Adipose tissue (tissue), 3 donors: ENCODE measurements around the gene C15orf39. TPM values are rescaled to one million over a fixed set of nuclear protein-coding genes. Genes with fewer than 3 reads are reported as not detected.

Experiments used
- H3K27ac ChIP-seq: one replicate; pipeline ENCODE4 v1.5.1; 2013; ENCODE audit warnings: low read depth, low read length
- WGBS, 3 donors: extraction: QIAGEN DNeasy Blood & Tissue Kit; methylation state at CpG; one replicate each; pipeline ENCODE4 v1.1.7; 2013; 5-methylcytosine and 5-hydroxymethylcytosine counted together
- polyA plus RNA-seq, 3 donors: library from polyadenylated mRNA; stranded (reverse); fragments of 200-250 nt; gene quantifications; one replicate each; pipeline ENCODE4 v1.2.3, GENCODE V29; 2013
- donor health status: healthy with polysubstance abuse.
- donor health status: Bipolar disorder and iron deficiency.
- donor health status: healthy.

Gene C15orf39
- polyA plus RNA-seq, 3 donors: 9.2 to 18.9 (median 11.1) TPM

GRCh38 chr15:75170203-75170602, 31.5 kb upstream of the C15orf39 start:
- H3K27ac ChIP-seq: no peak overlapping the region

DNA sequence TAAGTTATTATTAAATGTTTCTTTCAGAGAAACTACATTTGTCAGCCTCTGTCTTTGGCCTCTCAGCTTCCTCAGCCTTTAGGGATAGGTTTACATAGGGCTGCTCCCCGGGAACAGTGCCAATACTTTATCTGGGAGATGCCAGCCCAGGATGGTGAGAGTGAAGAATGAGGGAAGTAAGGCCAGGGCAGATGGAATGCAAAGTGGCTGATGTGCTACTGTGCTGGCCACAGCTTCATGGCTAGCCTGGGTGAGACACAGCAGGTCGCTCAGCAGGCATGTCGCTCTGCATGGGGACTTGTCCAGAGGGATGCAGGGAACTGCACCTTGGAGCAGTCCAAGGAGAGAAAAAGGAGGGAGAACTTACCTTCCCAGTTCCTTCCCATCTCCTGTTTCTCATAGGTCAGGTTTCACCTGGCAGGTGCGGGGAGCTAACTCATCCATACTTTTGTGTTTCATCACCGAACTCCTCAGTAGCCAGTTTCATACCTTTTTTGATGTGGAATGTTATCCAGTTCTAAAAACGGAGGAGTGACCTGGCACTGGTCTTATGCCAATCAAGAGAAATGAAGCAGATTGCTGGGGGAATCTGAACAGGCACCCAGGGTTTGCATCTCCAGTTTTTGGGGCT, 30.9 kb upstream of the C15orf39 start:
- no peak overlapping the region for H3K27ac ChIP-seq
- WGBS, 3 donors: 72 to 85% (median 81%) methylated on average over 6 of the region's 6 CpGs

More at GRCh38 chr15:75170203-75170602, 31.5 kb upstream of the C15orf39 start:
- 95 to 100% (median 100%) methylated on average over 1 of the region's 1 CpG for WGBS, 3 donors

DNA sequence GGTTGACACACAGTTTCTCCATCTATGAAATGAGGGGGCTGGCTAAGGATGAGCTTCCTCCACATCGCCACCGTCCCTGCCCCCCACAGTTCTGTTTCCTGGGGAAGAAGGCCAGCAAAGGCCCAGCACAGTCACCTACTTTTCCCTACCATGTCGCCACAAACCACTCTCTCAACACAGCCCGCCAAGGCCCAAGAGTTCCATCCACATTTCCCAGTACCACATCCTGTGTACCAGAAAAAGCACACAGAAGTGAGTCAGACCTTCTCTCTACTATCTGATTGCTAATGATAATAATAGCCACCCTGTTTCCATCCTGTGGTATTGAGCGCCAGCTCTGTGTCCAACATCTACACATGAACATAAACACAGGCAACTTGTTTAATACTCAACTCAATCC, 30.3 kb upstream of the C15orf39 start:
- WGBS, 3 donors: 51 to 92% (median 51%) methylated on average over 5 of the region's 5 CpGs
- H3K27ac ChIP-seq: no peak overlapping the region

DNA sequence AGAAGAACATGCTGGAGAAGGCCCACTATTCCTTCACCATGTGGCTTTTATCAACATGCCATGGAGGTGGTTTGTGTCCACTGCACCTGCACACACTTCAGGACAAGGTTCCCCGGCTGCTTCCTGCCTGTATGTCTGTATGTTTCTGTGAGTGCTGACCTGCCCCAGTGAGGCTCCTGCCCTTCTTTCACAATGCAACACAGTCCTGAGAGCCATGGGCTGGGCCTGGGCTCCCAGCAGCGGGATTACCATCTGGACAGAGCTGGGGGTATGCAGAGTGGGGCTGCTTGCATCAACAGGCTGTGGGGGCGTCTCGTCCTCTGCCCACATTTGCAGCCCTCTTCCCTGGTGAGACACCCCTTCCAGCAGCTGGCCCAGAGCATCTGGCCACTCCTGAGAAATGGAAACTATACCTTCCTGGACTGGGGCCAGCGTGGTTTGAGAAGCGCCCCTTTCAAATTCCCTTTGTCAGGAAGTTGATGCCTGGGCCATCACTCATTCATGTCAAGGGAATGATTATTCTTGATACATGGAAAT, 29.3 kb upstream of the C15orf39 start:
- H3K27ac ChIP-seq: no peak overlapping the region
- WGBS, 3 donors: 82 to 93% (median 85%) methylated on average over 6 of the region's 6 CpGs

DNA sequence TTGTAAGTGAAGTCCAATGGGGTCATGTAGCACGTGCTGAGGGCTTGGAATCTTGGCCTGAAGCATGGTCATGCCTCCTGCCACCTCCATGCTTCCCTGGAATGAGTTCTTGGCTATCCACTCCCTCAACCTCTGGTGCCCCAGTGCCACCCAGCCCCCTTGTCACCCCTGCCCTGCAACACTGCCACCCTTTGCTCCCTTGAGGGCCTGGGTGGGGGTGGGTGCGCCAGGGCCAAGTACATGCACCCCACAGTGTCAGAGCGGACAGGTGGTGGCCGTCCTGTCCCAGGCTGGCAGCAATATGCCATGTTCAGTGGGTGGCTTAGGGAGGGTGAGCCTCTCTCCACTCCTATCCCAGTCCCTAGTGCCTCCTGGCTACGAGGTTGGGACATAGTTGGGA, 27.6 kb upstream of the C15orf39 start:
- no peak overlapping the region for H3K27ac ChIP-seq

GRCh38 chr15:75174729-75175128, 27.0 kb upstream of the C15orf39 start:
- no peak overlapping the region for H3K27ac ChIP-seq
- 91 to 96% (median 94%) methylated on average over 10 of the region's 10 CpGs for WGBS, 3 donors

More for the DNA sequence above, 27.6 kb upstream of the C15orf39 start:
- 90 to 91% (median 90%) methylated on average over 5 of the region's 5 CpGs for WGBS, 3 donors

DNA sequence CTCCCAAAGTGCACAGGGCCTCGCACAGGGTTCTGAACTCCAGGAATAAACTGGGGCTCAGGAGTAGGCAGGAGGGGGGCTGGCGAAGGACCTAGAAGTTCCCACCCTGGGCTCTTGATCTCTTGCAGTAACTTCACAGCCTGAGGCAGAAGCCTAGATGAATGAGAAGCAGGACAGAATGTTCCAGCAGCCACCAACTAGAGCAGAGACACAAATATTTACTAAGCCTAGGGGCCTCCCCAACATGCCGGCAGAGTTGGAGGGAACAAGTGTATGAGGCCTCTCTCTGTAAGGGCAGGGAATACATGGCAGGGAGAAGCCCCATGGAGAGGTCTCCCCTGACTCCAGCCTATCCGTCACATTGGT, 25.3 kb upstream of the C15orf39 start:
- WGBS, 3 donors: 81 to 87% (median 83%) methylated on average over 4 of the region's 4 CpGs
- no peak overlapping the region for H3K27ac ChIP-seq

DNA sequence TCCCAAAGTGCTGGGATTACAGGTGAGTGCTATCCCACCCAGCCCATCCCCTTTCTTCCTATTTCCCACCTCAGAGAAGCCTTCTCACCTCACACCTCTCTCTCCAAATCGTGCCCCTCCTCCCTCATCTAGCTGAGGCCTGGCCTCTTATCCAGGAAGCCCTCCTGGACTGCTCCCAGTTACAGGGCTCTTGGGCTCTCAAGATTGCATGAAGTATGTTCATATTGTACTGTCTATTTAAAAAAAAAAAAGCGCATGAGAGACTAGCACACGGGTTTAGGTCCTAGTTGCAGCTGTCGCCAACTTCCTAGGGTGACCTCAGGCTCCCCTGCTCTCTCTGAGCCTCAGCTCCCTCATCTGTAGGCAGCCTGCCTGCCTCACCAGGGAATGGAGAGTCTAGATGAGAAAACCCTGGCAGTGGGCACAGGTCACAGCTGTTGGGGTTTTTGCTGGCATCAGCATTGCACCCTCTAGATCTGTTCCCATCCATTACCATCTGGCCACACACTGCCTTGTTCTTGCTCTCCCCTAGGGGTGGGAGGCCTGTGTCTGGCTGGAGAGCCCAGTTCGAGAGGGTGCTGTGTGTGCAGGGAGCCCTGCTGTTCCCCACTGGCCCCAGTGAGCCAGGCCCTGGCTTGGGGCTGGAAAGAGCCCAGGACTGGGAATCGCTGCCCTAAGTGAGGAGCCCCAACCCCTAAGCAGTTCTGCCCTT, 24.2 kb upstream of the C15orf39 start:
- WGBS, 3 donors: 55 to 67% (median 55%) methylated on average over 6 of the region's 6 CpGs

GRCh38 chr15:75178171-75178937, 23.3 kb upstream of the C15orf39 start:
- WGBS, 3 donors: 10 to 24% (median 12%) methylated on average over 47 to 53 of the region's 53 CpGs
- no peak overlapping the region for H3K27ac ChIP-seq

More for the DNA sequence above, 24.2 kb upstream of the C15orf39 start:
- no peak overlapping the region for H3K27ac ChIP-seq

DNA sequence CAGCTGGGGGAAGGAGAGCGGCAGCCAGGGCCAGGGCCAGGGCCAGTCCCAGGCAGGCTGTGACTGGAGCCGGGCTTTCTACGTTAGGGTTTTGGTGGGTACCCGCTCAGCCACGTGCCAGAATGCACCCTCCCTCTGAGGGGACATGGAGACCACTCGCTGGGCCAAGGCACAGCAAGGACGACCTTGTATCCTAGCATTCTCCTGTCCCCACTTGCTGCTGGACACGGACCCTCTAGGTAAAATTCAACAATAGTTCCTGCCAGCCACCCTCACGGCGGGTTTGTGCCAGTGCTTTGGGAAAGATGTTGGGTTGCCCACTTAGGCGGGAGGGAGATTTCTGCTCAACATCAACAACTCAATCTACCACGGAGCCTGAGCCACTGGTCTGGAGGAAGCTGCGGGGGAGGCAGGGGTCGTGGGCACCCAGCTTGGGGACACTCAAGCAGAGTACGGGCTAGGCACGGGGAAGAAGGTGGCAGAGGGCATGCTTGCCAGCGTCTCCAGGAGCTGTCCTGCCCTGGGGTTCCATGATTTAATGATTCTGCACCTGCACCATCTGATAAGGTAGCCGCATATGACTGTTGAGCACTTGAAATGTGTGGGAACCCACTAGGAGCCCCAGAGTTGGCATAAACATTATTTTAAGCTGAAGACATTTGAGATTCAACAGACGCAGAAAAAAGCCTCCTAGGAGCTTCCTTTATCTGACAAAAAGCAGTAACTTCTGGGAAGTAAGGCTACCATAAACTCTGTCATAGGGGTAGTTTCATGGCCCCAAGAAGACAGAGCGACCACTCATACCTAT, 22.5 kb upstream of the C15orf39 start:
- H3K27ac ChIP-seq: no peak overlapping the region
- WGBS, 3 donors: 42 to 72% (median 52%) methylated on average over 20 of the region's 20 CpGs

DNA sequence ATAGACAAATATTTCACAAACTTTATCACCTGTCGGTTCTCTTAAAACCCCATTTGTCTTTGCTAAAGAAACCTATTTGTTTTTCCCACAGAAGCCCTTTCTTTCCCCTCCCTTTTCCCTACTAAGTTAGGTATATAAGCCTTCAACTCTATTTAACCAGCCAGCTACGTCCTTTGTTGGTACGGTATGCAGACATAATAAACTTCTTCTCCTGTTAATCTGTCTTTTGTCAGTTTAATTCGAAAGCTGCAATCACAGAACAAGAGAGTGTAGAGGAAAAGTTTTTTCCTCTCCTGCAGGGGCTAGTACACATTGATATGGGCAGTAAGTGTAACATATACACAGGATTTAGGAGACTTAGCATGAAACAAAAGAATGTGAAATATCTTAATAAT, 21.9 kb upstream of the C15orf39 start:
- WGBS, 3 donors: 61 to 78% (median 71%) methylated on average over 4 of the region's 4 CpGs
- no peak overlapping the region for H3K27ac ChIP-seq

- no peak overlapping the region for H3K27ac ChIP-seq
- WGBS, 3 donors: 26 to 79% (median 77%) methylated on average over 5 of the region's 5 CpGs
Observed at GRCh38 chr15:75181780-75182179, 19.9 kb upstream of the C15orf39 start.

DNA sequence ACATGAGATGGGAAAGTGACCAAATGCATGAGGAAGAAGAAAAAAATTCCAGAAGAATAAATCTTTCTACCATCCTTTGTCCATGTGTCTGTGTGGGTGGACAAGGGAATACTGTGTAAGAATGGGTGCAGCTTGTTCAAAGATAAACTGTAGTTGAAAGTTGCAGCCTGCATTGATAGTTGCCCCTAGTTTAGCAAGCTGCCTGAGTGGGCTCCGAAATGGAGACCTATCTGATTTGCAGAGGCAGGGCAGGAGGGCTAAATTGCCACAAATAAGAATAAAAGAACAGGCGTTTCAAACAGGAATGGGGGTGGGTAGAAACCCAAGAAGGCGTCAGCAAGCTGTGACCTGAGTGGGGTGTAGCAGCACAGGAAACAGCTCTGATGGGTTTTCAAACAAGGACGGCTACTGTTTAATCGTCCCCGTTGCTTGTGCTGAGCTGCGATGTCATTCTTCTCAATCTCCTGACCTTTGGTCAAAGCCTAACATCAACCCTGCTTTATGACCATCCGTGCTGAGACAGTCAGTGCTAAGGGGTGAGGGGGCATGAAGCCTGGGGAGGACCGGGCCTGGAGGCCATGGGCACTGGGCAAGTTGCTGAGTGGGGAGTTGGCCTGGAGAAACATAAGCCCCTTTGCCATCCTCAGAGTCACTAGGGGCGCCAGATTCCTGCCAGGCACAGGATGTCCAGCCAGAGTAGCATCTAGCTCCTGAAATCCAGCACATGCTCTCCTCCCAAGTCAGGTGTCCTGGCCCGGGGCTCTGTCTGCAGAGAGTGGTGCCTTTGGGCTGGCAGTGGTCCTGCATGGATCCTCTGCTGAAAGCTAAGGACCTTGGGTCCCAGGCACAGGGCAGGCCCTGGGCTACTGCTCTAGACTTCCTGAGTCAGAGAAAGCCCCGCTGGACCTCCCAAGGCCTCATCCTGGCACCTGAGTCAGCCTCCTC, 19.2 kb upstream of the C15orf39 start:
- H3K27ac ChIP-seq: no peak overlapping the region
- 66 to 70% (median 67%) methylated on average over 12 of the region's 12 CpGs for WGBS, 3 donors

GRCh38 chr15:75185271-75186029, 16.2 kb upstream of the C15orf39 start:
- 61 to 74% (median 64%) methylated on average over 3 to 5 of the region's 5 CpGs for WGBS, 3 donors

GRCh38 chr15:75186044-75186443, 15.6 kb upstream of the C15orf39 start:
- 70 to 90% (median 84%) methylated on average over 4 of the region's 4 CpGs for WGBS, 3 donors
- H3K27ac ChIP-seq: no peak overlapping the region

More at GRCh38 chr15:75185271-75186029, 16.2 kb upstream of the C15orf39 start:
- H3K27ac ChIP-seq: no peak overlapping the region

- H3K27ac ChIP-seq: no peak overlapping the region
- 93 to 96% (median 95%) methylated on average over 6 of the region's 6 CpGs for WGBS, 3 donors
Observed at GRCh38 chr15:75188499-75188898, 13.2 kb upstream of the C15orf39 start.

GRCh38 chr15:75191235-75191634, 10.4 kb upstream of the C15orf39 start:
- no peak overlapping the region for H3K27ac ChIP-seq
- WGBS, 3 donors: 58 to 97% (median 92%) methylated on average over 2 of the region's 2 CpGs
